ENCODE data around the gene FAM3D. TPM values are rescaled to one million over a fixed set of nuclear protein-coding genes. Genes with fewer than 3 reads are reported as not detected.

Gene FAM3D
- total and polyA plus RNA-seq, 12 donors: 0.06 to 0.40 (median 0.22) TPM; not detected in 8

DNA sequence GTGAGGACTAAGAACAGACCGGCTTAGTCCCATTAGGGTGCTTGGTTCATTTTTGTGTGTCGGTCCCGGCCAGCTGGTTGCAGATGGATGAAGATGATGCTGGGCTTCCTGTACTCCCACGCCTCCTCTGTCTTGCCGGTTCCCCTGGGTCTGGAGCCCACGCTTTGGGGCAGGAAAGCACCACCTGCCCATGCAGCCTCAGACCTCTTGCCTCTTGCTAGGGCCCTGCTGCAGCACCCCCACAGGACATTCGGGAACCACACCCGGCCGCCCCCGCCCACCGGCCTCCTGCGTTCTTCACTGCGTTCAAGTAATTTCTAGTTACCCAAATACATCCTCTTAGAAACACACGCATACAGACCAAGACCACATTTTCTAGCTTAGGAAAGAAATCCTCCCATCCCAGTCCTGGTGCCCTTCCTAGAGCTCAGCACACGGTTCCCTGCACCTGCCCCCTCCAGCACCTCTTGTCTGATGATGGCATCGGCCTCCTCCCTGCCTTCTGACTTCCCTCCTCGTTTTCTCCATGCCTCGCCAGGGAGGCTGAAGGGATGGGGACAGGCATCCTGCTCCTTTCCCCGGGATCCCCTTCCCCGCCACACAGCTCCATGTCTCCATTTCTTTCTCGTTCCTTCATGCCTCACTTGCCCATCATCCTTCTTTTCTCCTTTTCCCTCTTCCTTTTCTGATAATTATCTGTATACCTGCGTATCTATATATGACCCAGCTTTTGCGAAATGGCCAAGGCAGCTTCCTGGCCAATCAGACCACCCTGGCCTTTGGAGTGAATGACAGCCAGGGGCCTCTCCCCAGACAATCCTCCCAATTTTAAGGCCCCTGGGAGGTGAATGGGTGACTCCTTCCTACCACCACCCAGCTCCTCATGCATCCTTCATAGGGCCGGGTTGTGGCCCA is 30.9 kb downstream of the FAM3D start:
- H3K27me3 ChIP-seq: no peaks in the 10 kb centered on the region
- WGBS, 4 donors: 84 to 87% (median 86%) methylated on average over 23 to 24 of the region's 24 CpGs
- no peaks in the 10 kb centered on the region for H3K36me3 ChIP-seq (replicated peaks in 1 of 2)
- H3K27ac ChIP-seq: no peak overlapping the region
- no peak overlapping the region for H3K4me3 ChIP-seq
- H3K4me1 ChIP-seq (replicated peaks in 1 of 2): no peaks in the 10 kb centered on the region
- H3K9me3 ChIP-seq (replicated peaks in 1 of 3): no peaks in the 10 kb centered on the region
- intact Hi-C loops (cut with DNase I): loop anchor here in 1 of 2 donors (10.0 kb wide), 1 partner anchor 419 kb away; the partner anchor contains the start of gene CFAP20DC
- DNase-seq: no peak
- TF ChIP-seq CTCF (IDR thresholded peaks at IDR 0.05): no peak
- TF ChIP-seq POLR2A (IDR thresholded peaks at IDR 0.05): no peak

- no peak overlapping the region for H3K27ac ChIP-seq
- H3K36me3 ChIP-seq (replicated peaks in 1 of 2): no peaks in the 10 kb centered on the region
- H3K4me3 ChIP-seq: no peak overlapping the region
- H3K27me3 ChIP-seq: no peaks in the 10 kb centered on the region
- no peaks in the 10 kb centered on the region for H3K9me3 ChIP-seq (replicated peaks in 1 of 3)
- 80 to 95% (median 85%) methylated on average over 6 to 8 of the region's 8 CpGs for WGBS, 4 donors
- intact Hi-C loops (cut with DNase I): loop anchor here in 1 of 2 donors (10.0 kb wide), 1 partner anchor 421 kb away; the partner anchor contains the start of gene CFAP20DC
- no peak for DNase-seq
- H3K4me1 ChIP-seq (replicated peaks in 1 of 2): peaks cover 6 to 18% of the 10 kb centered on the region in 2 donors
- no peak for TF ChIP-seq POLR2A (IDR thresholded peaks at IDR 0.05)
- TF ChIP-seq CTCF (IDR thresholded peaks at IDR 0.05): no peak
Measured at GRCh38 chr3:58633157-58633865, 33.3 kb downstream of the FAM3D start.

GRCh38 chr3:58631742-58632141 is 34.8 kb downstream of the FAM3D start:
- TF ChIP-seq POLR2A (IDR thresholded peaks at IDR 0.05): no peak
- no peak for TF ChIP-seq CTCF (IDR thresholded peaks at IDR 0.05)
- Histone ChIP-seq H3K27ac (no peak overlapping the region), H3K9me3 (replicated peaks in 1 of 3) (no peaks in the 10 kb centered on the region), H3K27me3 (no peaks in the 10 kb centered on the region), H3K4me1 (replicated peaks in 1 of 2) (peaks cover 15 to 33% of the 10 kb centered on the region in 2 donors), H3K36me3 (replicated peaks in 1 of 2) (no peaks in the 10 kb centered on the region), H3K4me3 (no peak overlapping the region)
- DNase-seq: no peak
- intact Hi-C loops (cut with DNase I): loop anchor here in 1 of 2 donors (10.0 kb wide), 1 partner anchor 423 kb away; the partner anchor contains the start of gene CFAP20DC
- 28 to 67% (median 59%) methylated on average over 4 of the region's 4 CpGs for WGBS, 4 donors

DNA sequence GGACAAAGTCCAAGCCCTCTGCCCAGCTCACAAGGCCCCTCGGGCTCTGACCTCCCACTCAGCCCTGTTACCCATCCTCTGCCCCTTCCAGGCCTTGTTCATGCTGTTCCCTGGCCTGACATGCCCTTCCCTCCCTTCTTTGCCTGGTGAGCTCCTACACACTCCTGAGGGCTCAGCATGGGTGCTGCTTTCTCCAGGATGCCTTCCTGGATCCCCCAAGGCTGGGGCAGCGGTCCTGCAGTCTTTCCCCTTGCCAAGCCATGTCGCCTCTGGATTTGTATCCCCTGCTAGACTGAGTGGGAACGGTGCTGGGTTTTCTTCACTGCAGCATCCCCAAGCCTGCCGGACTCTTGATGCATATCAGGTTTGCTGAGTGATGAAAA is 35.9 kb downstream of the FAM3D start:
- DNase-seq: no peak
- intact Hi-C loops (cut with DNase I): loop anchor here (1.0 to 10.0 kb wide), 2 partner anchors 62 to 424 kb away; partner anchors contain the start of gene CFAP20DC (in 1 of the 2)
- no peaks in the 10 kb centered on the region for H3K9me3 ChIP-seq (replicated peaks in 1 of 3)
- H3K27ac ChIP-seq: no peak overlapping the region
- H3K36me3 ChIP-seq (replicated peaks in 1 of 2): no peaks in the 10 kb centered on the region
- TF ChIP-seq CTCF (IDR thresholded peaks at IDR 0.05) (no peak), POLR2A (IDR thresholded peaks at IDR 0.05) (no peak)
- H3K4me3 ChIP-seq: no peak overlapping the region
- 11 to 68% (median 56%) methylated on average over 2 to 5 of the region's 5 CpGs for WGBS, 4 donors
- H3K27me3 ChIP-seq: no peaks in the 10 kb centered on the region
- H3K4me1 ChIP-seq (replicated peaks in 1 of 2): peaks cover 15 to 33% of the 10 kb centered on the region in 2 donors

Measured in adrenal gland (tissue), 12 donors.